NT2/D1 (cell line): ENCODE results near the gene NUMB.

Experiments used
- DNase-seq: peaks from one replicate; pipeline ENCODE4 v3.0.0-alpha.2; 2011; ENCODE audit warnings: low read depth, low spot score
- H3K27me3 ChIP-seq: 2 replicates; pipeline ENCODE4 v1.6.0; 2011; ENCODE audit warnings: mild to moderate bottlenecking; ENCODE audit not compliant: insufficient read length, insufficient read depth
- H3K36me3 ChIP-seq: 2 replicates; pipeline ENCODE4 v1.6.1; 2011; ENCODE audit warnings: mild to moderate bottlenecking, low read length, mixed read lengths; ENCODE audit not compliant: insufficient read depth, insufficient read length
- H3K4me1 ChIP-seq: 2 replicates; pipeline ENCODE4 v1.5.1; 2011; ENCODE audit not compliant: insufficient read depth, insufficient read length
- H3K4me3 ChIP-seq: 2 replicates; pipeline ENCODE4 v1.5.1; 2011; ENCODE audit warnings: low read depth; ENCODE audit not compliant: insufficient read length
- H3K9ac ChIP-seq: 2 replicates; pipeline ENCODE4 v1.6.0; 2011; ENCODE audit warnings: low read depth; ENCODE audit not compliant: insufficient read length
- H3K9me3 ChIP-seq: 2 replicates; pipeline ENCODE4 v1.5.1; 2011; ENCODE audit warnings: mild to moderate bottlenecking, low read length; ENCODE audit not compliant: insufficient read depth
- SUZ12 ChIP-seq: IDR thresholded peaks from 2 replicates; pipeline ENCODE4 v1.6.1; 2011; ENCODE audit not compliant: insufficient read length, insufficient read depth; ENCODE audit errors: extremely low read depth
- YY1 ChIP-seq: IDR thresholded peaks from 2 replicates; pipeline ENCODE4 v1.6.1; 2011; ENCODE audit not compliant: insufficient read length, insufficient read depth
- ZNF274 ChIP-seq: IDR thresholded peaks from 2 replicates; pipeline ENCODE4 v1.6.1; 2011; ENCODE audit warnings: mild to moderate bottlenecking, low read depth, low read length

Gene NUMB

GRCh38 chr14:73241481-73242165, 216.7 kb downstream of the NUMB start:
- TF ChIP-seq ZNF274 (no peak), SUZ12 (no peak), YY1 (no peak)
- Histone ChIP-seq H3K27me3 (peaks cover 43% of the 10 kb centered on the region), H3K9me3 (no peaks in the 10 kb centered on the region), H3K4me3 (no peak overlapping the region), H3K9ac (peak overlapping the region; percentile 61), H3K4me1 (peaks cover 19% of the 10 kb centered on the region), H3K36me3 (no peaks in the 10 kb centered on the region)
- DNase-seq = no peak

- Histone ChIP-seq H3K4me1 (peaks cover 19% of the 10 kb centered on the region), H3K4me3 (no peak overlapping the region), H3K9me3 (no peaks in the 10 kb centered on the region), H3K27me3 (peaks cover 49% of the 10 kb centered on the region), H3K36me3 (no peaks in the 10 kb centered on the region), H3K9ac (no peak overlapping the region)
- TF ChIP-seq YY1 (no peak), ZNF274 (no peak), SUZ12 (no peak)
- DNase-seq = no peak
Observed at GRCh38 chr14:73240816-73241480, 217.4 kb downstream of the NUMB start.

GRCh38 chr14:73239393-73240241, 218.7 kb downstream of the NUMB start:
- Histone ChIP-seq H3K9ac (peak overlapping the region; percentile 50), H3K4me1 (peaks cover 27% of the 10 kb centered on the region), H3K4me3 (peak overlapping the region; percentile 18), H3K9me3 (no peaks in the 10 kb centered on the region), H3K27me3 (peaks cover 54% of the 10 kb centered on the region), H3K36me3 (no peaks in the 10 kb centered on the region)
- DNase-seq = no peak
- TF ChIP-seq ZNF274 (no peak), SUZ12 (no peak), YY1 (no peak)

GRCh38 chr14:73238941-73239340, 219.4 kb downstream of the NUMB start:
- H3K4me3 ChIP-seq = no peak overlapping the region
- H3K27me3 ChIP-seq = peaks cover 58% of the 10 kb centered on the region
- TF ChIP-seq SUZ12 (peak; percentile 42), YY1 (no peak)

GRCh38 chr14:73238424-73238852, 219.9 kb downstream of the NUMB start:
- Histone ChIP-seq H3K36me3 (no peaks in the 10 kb centered on the region), H3K4me1 (peaks cover 32% of the 10 kb centered on the region), H3K4me3 (peak overlapping the region; percentile 44), H3K27me3 (peaks cover 60% of the 10 kb centered on the region), H3K9me3 (no peaks in the 10 kb centered on the region), H3K9ac (peak overlapping the region; percentile 74)
- TF ChIP-seq SUZ12 = peak; percentile 23
- TF ChIP-seq YY1 = no peak
- DNase-seq = no peak

More at GRCh38 chr14:73238941-73239340, 219.4 kb downstream of the NUMB start:
- H3K9ac ChIP-seq = peak overlapping the region; percentile 36
- no peak for DNase-seq
- no peaks in the 10 kb centered on the region for H3K9me3 ChIP-seq
- no peaks in the 10 kb centered on the region for H3K36me3 ChIP-seq
- H3K4me1 ChIP-seq = peaks cover 30% of the 10 kb centered on the region

GRCh38 chr14:73237786-73238423, 220.4 kb downstream of the NUMB start:
- DNase-seq = no peak
- Histone ChIP-seq H3K9ac (peak overlapping the region; percentile 74), H3K4me3 (peak overlapping the region; percentile 44), H3K9me3 (no peaks in the 10 kb centered on the region), H3K27me3 (peaks cover 63% of the 10 kb centered on the region), H3K4me1 (peaks cover 32% of the 10 kb centered on the region), H3K36me3 (no peaks in the 10 kb centered on the region)
- no peak for TF ChIP-seq SUZ12
- TF ChIP-seq ZNF274 = no peak
